Prostate gland (tissue), 2 donors: ENCODE measurements around the gene RRP1. TPM values are rescaled to one million over a fixed set of nuclear protein-coding genes. Genes with fewer than 3 reads are reported as not detected.

Experiments used
- DNase-seq: peaks from one replicate; pipeline ENCODE4 v3.0.0-alpha.2; 2019; ENCODE audit warnings: low spot score
- H3K27ac ChIP-seq, 2 donors: fragments of 200-600 bp; sonication (generic); 2 replicates each; pipeline ENCODE4 v1.5.1; 2017 to 2019
- H3K27me3 ChIP-seq: fragments of 200-600 bp; sonication (generic); replicated peaks from 2 replicates; pipeline ENCODE4 v1.5.1; 2019; ENCODE audit not compliant: insufficient read depth
- H3K36me3 ChIP-seq, 2 donors: fragments of 200-600 bp; sonication (generic); 1 replicate in 1 of 2; 2 replicates in 1 of 2; pipeline versions ENCODE4 v1.5.1 to v1.8.1; 2017 to 2019
- H3K4me1 ChIP-seq: fragments of 200-600 bp; sonication (generic); replicated peaks from 2 replicates; pipeline ENCODE4 v1.5.1; 2019
- H3K4me3 ChIP-seq, 2 donors: fragments of 200-600 bp; sonication (generic); 2 replicates each; pipeline ENCODE4 v1.5.1; 2017 to 2019
- H3K9me3 ChIP-seq: fragments of 200-600 bp; sonication (generic); 2 replicates; pipeline ENCODE4 v1.5.1; 2017
- CTCF ChIP-seq, 4 experiments: fragments of 200-600 bp in 2 of 4; fragments of 450-650 bp in 2 of 4; sonication (generic) in 2 of 4; IDR thresholded peaks; 1 replicate in 3 of 4; 2 replicates in 1 of 4; pipeline ENCODE4 v1.5.1; 2016 to 2019; ENCODE audit warnings: antibody characterized with exemption in 4 of 4, mild to moderate bottlenecking in 2 of 4, moderate library complexity in 2 of 4
- POLR2A ChIP-seq: fragments of 450-650 bp; IDR thresholded peaks from one replicate; pipeline ENCODE4 v1.6.1; 2016; ENCODE audit warnings: antibody characterized with exemption, mild to moderate bottlenecking
- POLR2AphosphoS5 ChIP-seq: sonication (generic); formaldehyde crosslinking; IDR thresholded peaks from one replicate; pipeline ENCODE4 v1.6.1; 2017; ENCODE audit warnings: antibody characterized with exemption
- WGBS: methylation state at CpG from one replicate; pipeline ENCODE4 v1.1.5; 2018; 5-methylcytosine and 5-hydroxymethylcytosine counted together
- intact Hi-C: fragments of 100-400 bp; cut with DNase I; formaldehyde crosslinking; loops from one replicate; pipeline ENCODE4 v1.14.2; 2022
- total RNA-seq, 2 donors: library from RNA; depleted of rRNA; stranded (reverse); fragments of >200 nt; gene quantifications; one replicate each; pipeline ENCODE4 v1.1.0, GENCODE V29; 2016

RRP1 gene
- total RNA-seq, 2 donors from 2014 or later, result 29.4 to 37.5 TPM

- H3K27ac ChIP-seq, result no peak overlapping the region
- 88% methylated on average over 13 of the region's 13 CpGs for WGBS
- no peaks in the 10 kb centered on the region for H3K36me3 ChIP-seq
- no peak for TF ChIP-seq POLR2AphosphoS5
- no peak for TF ChIP-seq CTCF (IDR thresholded peaks at IDR 0.05)
- TF ChIP-seq POLR2A, result no peak
- H3K9me3 ChIP-seq, result no peaks in the 10 kb centered on the region
- DNase-seq, result no peak
- no peaks in the 10 kb centered on the region for H3K27me3 ChIP-seq
- intact Hi-C loops, result no loop called here
- H3K4me3 ChIP-seq, result no peak overlapping the region
- no peaks in the 10 kb centered on the region for H3K4me1 ChIP-seq
These were observed 56.0 kb downstream of the RRP1 start for GRCh38 chr21:43845386-43845785.

GRCh38 chr21:43846430-43846829, 57.1 kb downstream of the RRP1 start:
- Histone ChIP-seq H3K9me3 (no peaks in the 10 kb centered on the region), H3K27me3 (no peaks in the 10 kb centered on the region), H3K4me3 (no peak overlapping the region), H3K36me3 (no peaks in the 10 kb centered on the region), H3K27ac (no peak overlapping the region), H3K4me1 (no peaks in the 10 kb centered on the region)
- TF ChIP-seq POLR2A, result no peak
- no peak for TF ChIP-seq CTCF (IDR thresholded peaks at IDR 0.05)
- TF ChIP-seq POLR2AphosphoS5, result no peak
- intact Hi-C loops, result no loop called here
- WGBS, result 98% methylated on average over 6 of the region's 6 CpGs
- DNase-seq, result no peak

GRCh38 chr21:43847301-43847700, 57.9 kb downstream of the RRP1 start:
- H3K9me3 ChIP-seq, result no peaks in the 10 kb centered on the region
- no peak for DNase-seq
- intact Hi-C loops, result no loop called here
- H3K4me3 ChIP-seq, result no peak overlapping the region
- H3K36me3 ChIP-seq, result no peaks in the 10 kb centered on the region
- WGBS, result 94% methylated on average over 14 of the region's 14 CpGs
- H3K27me3 ChIP-seq, result no peaks in the 10 kb centered on the region
- H3K27ac ChIP-seq, result no peak overlapping the region
- no peaks in the 10 kb centered on the region for H3K4me1 ChIP-seq
- TF ChIP-seq POLR2AphosphoS5, result no peak
- no peak for TF ChIP-seq CTCF (IDR thresholded peaks at IDR 0.05)
- no peak for TF ChIP-seq POLR2A

- no peaks in the 10 kb centered on the region for H3K4me1 ChIP-seq
- intact Hi-C loops, result no loop called here
- no peaks in the 10 kb centered on the region for H3K27me3 ChIP-seq
- no peaks in the 10 kb centered on the region for H3K9me3 ChIP-seq
- no peak overlapping the region for H3K27ac ChIP-seq
- no peaks in the 10 kb centered on the region for H3K36me3 ChIP-seq
- 95% methylated on average over 10 of the region's 10 CpGs for WGBS
- no peak for DNase-seq
- TF ChIP-seq CTCF (IDR thresholded peaks at IDR 0.05) (no peak), POLR2AphosphoS5 (no peak), POLR2A (no peak)
- no peak overlapping the region for H3K4me3 ChIP-seq
These were observed 59.4 kb downstream of the RRP1 start for GRCh38 chr21:43848771-43849170.

- Histone ChIP-seq H3K4me1 (no peaks in the 10 kb centered on the region), H3K27me3 (no peaks in the 10 kb centered on the region)
- intact Hi-C loops, result no loop called here
These were observed 60.3 kb downstream of the RRP1 start for GRCh38 chr21:43849532-43850299.

More at GRCh38 chr21:43849532-43850299, 60.3 kb downstream of the RRP1 start:
- Histone ChIP-seq H3K36me3 (no peaks in the 10 kb centered on the region), H3K27ac (no peak overlapping the region), H3K4me3 (no peak overlapping the region), H3K9me3 (no peaks in the 10 kb centered on the region)
- 69% methylated on average over 13 of the region's 13 CpGs for WGBS
- no peak for DNase-seq
- TF ChIP-seq POLR2A, result no peak
- no peak for TF ChIP-seq CTCF (IDR thresholded peaks at IDR 0.05)
- no peak for TF ChIP-seq POLR2AphosphoS5
